LNCaP clone FGC (cell line): ENCODE results near the gene RGS6.
A peak's percentile ranks its signal among the peaks of the same experiment; 100 is the strongest.

Source experiments
- DNase-seq: peaks from one replicate; pipeline ENCODE4 v3.0.0-alpha.2; 2011; ENCODE audit warnings: low read depth
- H3K4me3 ChIP-seq: 2 replicates; pipeline ENCODE4 v1.5.1; 2011; ENCODE audit warnings: mild to moderate bottlenecking, low read depth, low read length, control low read depth
- TF ChIP-seq, protein P1 (sequence below): IDR thresholded peaks from 2 replicates; pipeline ENCODE4 v1.5.1; 2012; ENCODE audit warnings: mild to moderate bottlenecking; ENCODE audit not compliant: control insufficient read depth, insufficient read depth; ENCODE audit errors: extremely low read depth

The RGS6 gene

DNA sequence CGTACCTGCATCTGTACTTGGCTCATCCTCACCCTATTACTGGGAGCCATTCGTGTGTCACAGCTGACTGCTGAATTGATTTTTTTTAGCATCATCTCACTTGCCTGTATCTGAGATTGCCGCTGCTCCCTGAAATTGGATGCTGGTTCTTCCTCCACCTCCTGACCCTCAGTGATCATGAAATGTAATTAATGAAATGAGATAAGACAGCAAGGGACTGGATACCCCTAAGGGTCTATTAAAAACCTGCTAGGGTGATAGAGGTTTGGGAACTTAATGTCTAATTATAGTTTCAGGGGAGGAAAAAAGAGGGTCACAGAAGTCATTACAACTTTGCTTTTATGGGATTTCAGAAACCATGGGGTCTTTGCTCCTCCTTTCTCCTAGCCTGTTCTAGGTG lies 551.1 kb downstream of the RGS6 start:
- no peak overlapping the region for H3K4me3 ChIP-seq
- no peak for DNase-seq
- TF ChIP-seq, protein P1, sequence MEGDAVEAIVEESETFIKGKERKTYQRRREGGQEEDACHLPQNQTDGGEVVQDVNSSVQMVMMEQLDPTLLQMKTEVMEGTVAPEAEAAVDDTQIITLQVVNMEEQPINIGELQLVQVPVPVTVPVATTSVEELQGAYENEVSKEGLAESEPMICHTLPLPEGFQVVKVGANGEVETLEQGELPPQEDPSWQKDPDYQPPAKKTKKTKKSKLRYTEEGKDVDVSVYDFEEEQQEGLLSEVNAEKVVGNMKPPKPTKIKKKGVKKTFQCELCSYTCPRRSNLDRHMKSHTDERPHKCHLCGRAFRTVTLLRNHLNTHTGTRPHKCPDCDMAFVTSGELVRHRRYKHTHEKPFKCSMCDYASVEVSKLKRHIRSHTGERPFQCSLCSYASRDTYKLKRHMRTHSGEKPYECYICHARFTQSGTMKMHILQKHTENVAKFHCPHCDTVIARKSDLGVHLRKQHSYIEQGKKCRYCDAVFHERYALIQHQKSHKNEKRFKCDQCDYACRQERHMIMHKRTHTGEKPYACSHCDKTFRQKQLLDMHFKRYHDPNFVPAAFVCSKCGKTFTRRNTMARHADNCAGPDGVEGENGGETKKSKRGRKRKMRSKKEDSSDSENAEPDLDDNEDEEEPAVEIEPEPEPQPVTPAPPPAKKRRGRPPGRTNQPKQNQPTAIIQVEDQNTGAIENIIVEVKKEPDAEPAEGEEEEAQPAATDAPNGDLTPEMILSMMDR = no peak

DNA sequence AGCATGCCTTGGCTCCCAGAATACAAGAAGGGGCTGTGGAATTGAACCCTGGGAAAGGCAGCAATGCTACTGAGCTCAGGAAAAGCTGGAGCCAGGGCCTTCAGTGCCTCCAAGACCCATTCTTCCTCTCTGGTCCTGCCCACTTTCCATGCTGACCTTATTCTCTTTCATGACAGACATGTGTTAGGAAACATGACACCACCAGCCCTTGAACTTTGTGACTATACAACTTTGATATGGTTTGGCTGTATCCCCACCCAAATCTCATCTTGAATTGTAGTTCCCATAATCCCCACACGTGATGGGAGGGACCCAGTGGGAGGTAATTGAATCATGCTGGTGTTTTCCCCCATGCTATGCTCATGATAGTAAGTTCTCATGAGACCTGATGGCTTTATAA lies 553.5 kb downstream of the RGS6 start:
- H3K4me3 ChIP-seq = no peak overlapping the region
- no peak for DNase-seq
- TF ChIP-seq, protein P1 = no peak

DNA sequence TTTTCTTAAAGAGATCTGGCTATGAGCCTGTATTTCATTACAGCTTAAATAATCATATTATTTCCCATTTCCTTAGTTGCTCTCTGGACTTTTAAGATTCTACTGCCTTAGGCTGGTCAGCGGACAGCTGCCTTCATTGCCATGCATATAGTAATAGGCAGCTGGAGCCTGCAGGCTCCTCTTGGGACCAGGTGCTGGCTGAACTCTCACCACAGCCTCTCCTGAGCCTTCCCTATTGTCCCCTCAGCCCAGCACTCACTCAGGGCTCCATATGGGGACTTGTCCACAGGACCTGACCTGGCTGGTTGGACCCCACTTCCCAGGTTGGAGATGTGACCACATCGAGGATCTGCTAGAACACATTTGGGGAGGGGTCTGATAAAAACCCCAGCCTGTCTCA lies 556.3 kb downstream of the RGS6 start:
- TF ChIP-seq, protein P1 = no peak
- no peak overlapping the region for H3K4me3 ChIP-seq
- no peak for DNase-seq

DNA sequence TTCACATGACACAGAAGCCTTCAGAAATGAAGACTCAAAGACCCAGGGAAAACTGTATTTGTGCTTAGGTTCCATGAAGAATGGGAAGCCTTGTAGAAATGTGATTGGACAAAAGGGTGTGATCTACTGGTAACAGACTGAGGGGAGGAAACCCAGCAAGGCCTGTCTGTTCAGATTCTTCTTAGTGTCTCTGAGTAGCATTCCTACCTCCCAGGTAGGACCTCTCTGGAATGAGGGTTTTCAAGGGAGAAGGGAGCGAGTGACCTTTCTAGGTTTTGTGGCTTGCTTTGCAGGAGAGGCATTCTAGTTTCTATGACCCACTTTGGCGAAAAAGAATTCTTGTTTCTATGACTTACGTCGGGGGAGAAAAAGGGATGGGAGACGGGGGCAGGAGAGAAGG lies 560.0 kb downstream of the RGS6 start:
- TF ChIP-seq, protein P1 = no peak
- no peak for DNase-seq

DNA sequence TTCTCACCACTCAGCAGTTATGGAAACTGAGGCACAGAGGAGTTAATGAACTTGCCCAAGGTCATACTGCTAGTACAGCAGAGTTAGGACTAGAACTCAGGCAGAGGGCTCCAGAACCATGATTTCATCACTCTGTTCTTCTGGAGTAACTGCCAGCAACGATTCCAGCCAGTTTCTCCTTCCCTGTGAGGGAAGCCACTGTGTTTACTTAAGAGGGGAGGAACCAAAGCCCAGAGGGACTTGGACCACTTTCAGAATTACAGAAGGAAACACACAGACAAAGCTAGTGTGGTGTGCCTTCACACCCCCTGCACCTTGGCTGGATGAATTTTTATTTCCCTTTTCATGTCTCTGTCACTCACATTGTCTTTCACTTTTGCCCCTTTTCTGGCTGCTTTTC lies 563.4 kb downstream of the RGS6 start:
- TF ChIP-seq, protein P1 = no peak
- DNase-seq = peak; percentile 66

More for the DNA sequence above, 560.0 kb downstream of the RGS6 start:
- H3K4me3 ChIP-seq = no peak overlapping the region

DNA sequence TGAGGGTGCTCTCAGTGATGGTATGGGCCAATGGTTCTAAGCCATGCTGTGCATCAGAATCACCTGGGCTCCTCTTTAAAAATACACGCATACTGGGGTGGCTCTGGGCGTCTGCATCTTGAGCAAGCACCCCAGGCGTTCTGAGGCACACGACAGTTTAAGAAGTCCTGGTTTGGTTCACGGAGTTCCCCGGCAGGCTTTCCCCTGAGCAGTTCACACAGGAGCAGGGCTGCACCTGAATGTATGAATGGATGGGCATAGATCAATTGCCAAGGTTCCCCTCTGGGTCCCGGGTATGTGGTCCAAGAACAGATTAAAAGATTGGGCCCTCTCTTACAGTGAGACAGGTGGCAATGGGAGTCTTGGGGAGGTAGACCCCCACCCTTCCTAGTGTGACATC lies 566.4 kb downstream of the RGS6 start:
- no peak for DNase-seq

More for the DNA sequence above, 563.4 kb downstream of the RGS6 start:
- no peak overlapping the region for H3K4me3 ChIP-seq

DNA sequence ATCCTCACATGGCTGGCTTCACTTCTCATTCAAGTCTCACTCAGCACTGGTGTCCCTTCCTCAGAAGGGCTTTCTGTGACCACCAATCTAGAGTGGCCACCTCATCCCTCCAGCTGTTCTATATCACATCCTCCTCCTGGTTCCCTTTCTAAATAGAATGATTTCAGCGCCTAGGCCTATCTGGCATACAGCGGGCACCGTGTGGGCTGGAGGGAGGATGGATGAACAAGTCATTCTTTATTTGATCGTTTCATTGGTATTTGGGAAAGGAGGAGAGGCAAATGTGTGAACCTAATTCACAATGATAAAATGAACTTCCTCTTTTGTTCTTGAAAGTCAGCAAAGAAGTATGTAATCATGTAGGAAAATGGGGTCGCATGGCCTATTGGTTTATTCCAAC lies 567.5 kb downstream of the RGS6 start:
- TF ChIP-seq, protein P1 = no peak
- no peak overlapping the region for H3K4me3 ChIP-seq
- no peak for DNase-seq

More for the DNA sequence above, 566.4 kb downstream of the RGS6 start:
- TF ChIP-seq, protein P1 = no peak
- no peak overlapping the region for H3K4me3 ChIP-seq
